Activated CD8-positive, alpha-beta T cell treated with anti-CD3 and anti-CD28 coated beads for 36 hours (primary cell): ENCODE measurements around the gene ANXA11. TPM values are rescaled to one million over a fixed set of nuclear protein-coding genes. Genes with fewer than 3 reads are reported as not detected.

Experiments used
- ATAC-seq: fragments of 200-7000 bp; cut with Tn5 transposase; one replicate; pipeline ENCODE4 v1.10.0; 2021; ENCODE audit warnings: mild to moderate bottlenecking, moderate library complexity
- CTCF ChIA-PET: fragments of 350-600 bp; sonication (Branson Sonifier 250); formaldehyde crosslinking; loops from one replicate; lab custom pipeline; 2021; ENCODE audit warnings: antibody characterized with exemption; lab: Charles Lee
- POLR2A ChIA-PET: fragments of 350-600 bp; sonication (Branson Sonifier 250); formaldehyde crosslinking; loops from one replicate; lab custom pipeline; 2021; ENCODE audit warnings: antibody characterized with exemption; lab: Charles Lee
- DNase-seq: peaks from one replicate; pipeline ENCODE4 v3.0.0-alpha.2; 2020
- H3K27ac Mint-ChIP-seq: one replicate; pipeline ENCODE4 v1.8.0; 2021; ENCODE audit warnings: mild to moderate bottlenecking, mixed read lengths
- H3K27me3 Mint-ChIP-seq: one replicate; pipeline ENCODE4 v1.8.0; 2021; ENCODE audit warnings: mixed read lengths
- H3K36me3 Mint-ChIP-seq: one replicate; pipeline ENCODE4 v1.8.0; 2021; ENCODE audit warnings: low read depth, mixed read lengths
- H3K4me1 Mint-ChIP-seq: one replicate; pipeline ENCODE4 v1.8.0; 2021; ENCODE audit warnings: low read depth, mixed read lengths
- H3K4me3 Mint-ChIP-seq: one replicate; pipeline ENCODE4 v1.8.0; 2021; ENCODE audit warnings: mild to moderate bottlenecking, moderate library complexity, mixed read lengths
- H3K9me3 Mint-ChIP-seq: one replicate; pipeline ENCODE4 v1.8.0; 2021; ENCODE audit warnings: mixed read lengths
- intact Hi-C: fragments of 100-400 bp; cut with micrococcal nuclease; formaldehyde crosslinking; loops from one replicate; pipeline ENCODE4 v1.10.0; 2022
- total RNA-seq, 2 experiments: library from RNA; stranded (reverse); gene quantifications; one replicate each; pipeline ENCODE4 v1.2.3, GENCODE V29; 2021
- TF ChIP-seq, protein P1 (sequence below): fragments of 200-600 bp; IDR thresholded peaks from one replicate; pipeline ENCODE4 v1.8.0; 2022; ENCODE audit warnings: antibody characterized with exemption, mild to moderate bottlenecking

Gene ANXA11
- total RNA-seq, 2 experiments from 2014 or later: 226 to 238 TPM

DNA sequence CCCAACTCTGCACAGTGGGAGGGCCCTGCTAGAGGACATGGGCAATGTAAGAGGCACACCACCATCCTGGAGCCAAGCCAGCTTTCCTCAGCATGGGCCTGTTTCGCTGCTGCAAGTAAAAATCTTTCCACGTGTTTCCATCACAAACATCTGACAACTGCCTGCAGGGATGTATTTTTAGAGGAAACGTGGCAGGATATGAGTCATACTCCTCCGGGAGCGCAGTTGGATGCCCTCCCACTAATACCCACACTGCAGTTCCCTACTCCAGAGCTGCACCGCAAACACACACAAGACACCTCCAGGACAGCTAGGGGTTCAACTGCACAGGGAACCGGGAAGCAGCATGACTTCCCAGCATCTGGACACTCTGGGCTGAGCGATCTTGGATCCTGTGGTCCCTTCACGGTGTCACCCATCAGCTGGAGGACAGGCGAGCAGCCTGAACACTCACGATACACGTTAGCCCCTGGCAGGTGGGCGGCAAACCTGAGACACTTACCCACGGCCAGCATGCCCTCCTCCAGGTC is 46.7 kb downstream of the ANXA11 start:
- Mint-ChIP-seq H3K9me3 (no peaks in the 10 kb centered on the region), H3K27me3 (no peaks in the 10 kb centered on the region), H3K4me3 (no peak overlapping the region), H3K27ac (peak overlapping the region; percentile 60), H3K36me3 (peaks cover 81% of the 10 kb centered on the region), H3K4me1 (peaks cover 10% of the 10 kb centered on the region)
- POLR2A ChIA-PET: no interaction called here
- DNase-seq: no peak
- TF ChIP-seq, protein P1, sequence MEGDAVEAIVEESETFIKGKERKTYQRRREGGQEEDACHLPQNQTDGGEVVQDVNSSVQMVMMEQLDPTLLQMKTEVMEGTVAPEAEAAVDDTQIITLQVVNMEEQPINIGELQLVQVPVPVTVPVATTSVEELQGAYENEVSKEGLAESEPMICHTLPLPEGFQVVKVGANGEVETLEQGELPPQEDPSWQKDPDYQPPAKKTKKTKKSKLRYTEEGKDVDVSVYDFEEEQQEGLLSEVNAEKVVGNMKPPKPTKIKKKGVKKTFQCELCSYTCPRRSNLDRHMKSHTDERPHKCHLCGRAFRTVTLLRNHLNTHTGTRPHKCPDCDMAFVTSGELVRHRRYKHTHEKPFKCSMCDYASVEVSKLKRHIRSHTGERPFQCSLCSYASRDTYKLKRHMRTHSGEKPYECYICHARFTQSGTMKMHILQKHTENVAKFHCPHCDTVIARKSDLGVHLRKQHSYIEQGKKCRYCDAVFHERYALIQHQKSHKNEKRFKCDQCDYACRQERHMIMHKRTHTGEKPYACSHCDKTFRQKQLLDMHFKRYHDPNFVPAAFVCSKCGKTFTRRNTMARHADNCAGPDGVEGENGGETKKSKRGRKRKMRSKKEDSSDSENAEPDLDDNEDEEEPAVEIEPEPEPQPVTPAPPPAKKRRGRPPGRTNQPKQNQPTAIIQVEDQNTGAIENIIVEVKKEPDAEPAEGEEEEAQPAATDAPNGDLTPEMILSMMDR: no peak
- ATAC-seq: no peak
- CTCF ChIA-PET: interaction anchor here (1.4 kb wide), 1 partner anchor 11 kb away, joined by 3 read pairs; no protein-coding TSS in a partner anchor
- intact Hi-C loops: no loop called here

DNA sequence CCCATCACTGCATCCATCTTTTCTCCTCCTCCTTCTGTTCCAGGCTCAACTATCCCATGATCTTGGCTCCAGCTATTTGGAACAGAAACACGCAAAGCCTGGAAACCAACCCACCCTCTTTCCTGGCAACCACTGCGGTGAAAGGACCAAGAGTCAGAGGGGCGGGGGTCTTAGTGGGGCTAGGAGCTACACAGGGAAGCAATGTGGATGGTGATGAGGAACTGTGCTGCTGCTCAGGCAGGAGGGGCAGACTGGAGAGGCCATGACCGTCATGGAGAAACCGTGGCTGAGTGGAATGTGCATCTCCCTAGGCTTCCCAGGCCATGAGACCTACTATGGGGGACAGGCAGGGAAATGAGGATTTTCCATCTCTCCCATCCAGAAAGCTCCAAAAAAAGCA is 47.2 kb downstream of the ANXA11 start:
- Mint-ChIP-seq H3K4me1 (peaks cover 10% of the 10 kb centered on the region), H3K27me3 (no peaks in the 10 kb centered on the region), H3K36me3 (peaks cover 81% of the 10 kb centered on the region), H3K9me3 (no peaks in the 10 kb centered on the region), H3K27ac (peak overlapping the region; percentile 47), H3K4me3 (no peak overlapping the region)
- ChIA-PET POLR2A (interaction anchor here (0.6 kb wide), 1 partner anchor 27 kb away, joined by 3 read pairs; no protein-coding TSS in a partner anchor), CTCF (interaction anchor here (1.4 kb wide), 1 partner anchor 11 kb away, joined by 3 read pairs; no protein-coding TSS in a partner anchor)
- intact Hi-C loops: no loop called here
- TF ChIP-seq, protein P1: no peak
- ATAC-seq (no peak), DNase-seq (no peak)

DNA sequence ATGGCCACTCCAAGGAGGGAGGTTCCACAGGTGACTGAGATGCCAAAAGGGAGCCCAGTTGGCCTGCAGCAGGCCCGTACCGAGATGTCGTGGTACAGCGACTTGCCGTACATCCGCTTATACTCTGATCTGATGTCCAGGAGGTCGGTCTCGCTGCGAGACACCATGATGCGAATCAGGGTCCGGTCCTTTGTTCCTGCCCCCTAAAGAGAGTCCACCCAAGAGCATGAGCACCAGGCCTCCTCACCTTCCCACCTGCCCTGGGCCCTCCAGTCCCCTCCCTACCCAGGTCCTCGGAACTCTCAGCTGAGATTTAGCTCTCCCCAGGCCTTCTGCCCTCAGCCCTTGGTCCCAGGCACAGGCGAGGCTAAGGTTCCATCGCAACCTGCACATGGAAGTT is 47.8 kb downstream of the ANXA11 start:
- Mint-ChIP-seq H3K9me3 (no peaks in the 10 kb centered on the region), H3K4me3 (no peak overlapping the region), H3K27me3 (no peaks in the 10 kb centered on the region), H3K4me1 (peaks cover 10% of the 10 kb centered on the region), H3K27ac (peak overlapping the region; percentile 53), H3K36me3 (peaks cover 80% of the 10 kb centered on the region)
- ATAC-seq: no peak
- TF ChIP-seq, protein P1: no peak
- intact Hi-C loops: no loop called here
- no peak for DNase-seq
- ChIA-PET POLR2A (no interaction called here), CTCF (interaction anchor here (1.4 to 1.5 kb wide), 2 partner anchors 10 to 12 kb away, joined by 3 to 5 read pairs; no protein-coding TSS in a partner anchor)

DNA sequence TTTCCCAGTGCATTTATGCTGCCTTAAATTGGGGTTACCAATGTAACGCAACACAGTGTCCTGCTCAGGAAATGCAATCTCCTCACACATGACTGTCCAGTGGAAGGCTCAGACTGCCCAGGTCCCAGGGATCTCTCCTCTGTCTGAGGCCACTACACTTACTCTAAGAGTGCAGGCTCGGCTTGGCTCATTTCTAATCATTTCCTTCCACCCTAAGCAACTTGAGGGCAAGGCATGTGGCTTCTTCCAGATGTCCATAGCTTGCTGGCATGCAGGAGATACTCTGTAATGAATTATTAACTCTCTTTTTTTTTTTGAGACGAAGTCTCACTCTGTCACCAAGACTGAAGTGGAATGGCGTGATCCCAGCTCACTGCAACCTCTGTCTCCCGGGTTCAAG is 49.1 kb downstream of the ANXA11 start:
- TF ChIP-seq, protein P1: no peak
- DNase-seq (no peak), ATAC-seq (no peak)
- CTCF ChIA-PET: interaction anchor here (1.0 to 1.5 kb wide), 3 partner anchors 9 to 105 kb away, joined by 3 to 5 read pairs (median 4); no protein-coding TSS in a partner anchor
- Mint-ChIP-seq H3K9me3 (peaks cover 1% of the 10 kb centered on the region), H3K36me3 (peaks cover 86% of the 10 kb centered on the region), H3K4me1 (peaks cover 10% of the 10 kb centered on the region), H3K4me3 (no peak overlapping the region), H3K27ac (peak overlapping the region; percentile 68), H3K27me3 (no peaks in the 10 kb centered on the region)
- intact Hi-C loops: no loop called here
- POLR2A ChIA-PET: no interaction called here

DNA sequence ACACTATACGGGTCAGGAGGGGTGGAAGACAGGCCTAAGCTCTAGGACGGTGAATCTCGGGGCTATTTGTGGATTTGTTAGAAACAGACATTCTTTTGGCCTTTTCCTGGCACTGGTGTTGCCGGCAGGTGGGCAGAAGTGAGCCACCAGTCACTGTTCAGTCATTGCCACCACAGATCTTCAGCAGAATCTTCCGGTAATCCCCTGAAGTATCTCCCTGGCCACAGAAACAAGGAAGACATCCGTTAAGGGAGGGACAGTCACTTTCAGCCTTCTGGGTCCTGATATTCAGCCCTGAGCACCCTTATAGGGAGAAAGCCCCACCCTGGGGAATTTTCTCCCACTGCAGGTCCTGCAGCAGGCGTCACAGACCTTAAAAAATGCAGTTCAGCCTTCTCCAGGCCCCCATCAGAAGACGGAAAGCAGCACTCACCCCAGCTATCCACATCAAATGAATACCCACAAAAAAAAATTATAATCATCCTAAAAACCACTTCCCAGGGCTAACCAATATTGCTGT is 49.6 kb downstream of the ANXA11 start:
- no peak for ATAC-seq
- no peak for DNase-seq
- intact Hi-C loops: no loop called here
- TF ChIP-seq, protein P1: no peak
- CTCF ChIA-PET: interaction anchor here (1.5 to 3.1 kb wide), 3 partner anchors 9 to 67 kb away, joined by 4 to 24 read pairs (median 5); no protein-coding TSS in a partner anchor
- H3K4me1 Mint-ChIP-seq: peaks cover 10% of the 10 kb centered on the region
- no peaks in the 10 kb centered on the region for H3K27me3 Mint-ChIP-seq
- H3K9me3 Mint-ChIP-seq: peaks cover 6% of the 10 kb centered on the region
- POLR2A ChIA-PET: no interaction called here
- H3K27ac Mint-ChIP-seq: peak overlapping the region; percentile 68
- peaks cover 88% of the 10 kb centered on the region for H3K36me3 Mint-ChIP-seq
- no peak overlapping the region for H3K4me3 Mint-ChIP-seq
